Measurements from ENCODE around the gene TENM3.

The TENM3 gene

DNA sequence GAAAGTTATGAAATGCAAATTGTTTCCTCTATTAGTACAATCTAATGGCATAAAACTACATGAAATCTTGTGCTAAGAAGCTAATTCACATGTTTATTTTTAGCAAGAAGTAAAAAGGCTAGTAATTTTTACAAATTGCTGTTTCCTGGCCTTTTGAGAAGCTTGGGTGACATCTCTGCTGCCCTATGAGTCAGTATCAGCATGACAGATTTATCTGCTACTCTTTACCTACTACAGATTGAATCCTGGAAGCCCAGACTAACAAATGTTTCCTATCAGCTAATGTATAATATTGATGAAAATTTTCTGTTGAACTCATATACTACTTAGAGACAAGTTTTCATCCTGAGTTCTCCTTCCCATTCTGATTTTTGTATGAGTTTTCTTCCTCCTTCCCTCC, 441.6 kb downstream of the TENM3 start:
- no peak for DNase-seq (ENCODE audit: low read depth)

DNA sequence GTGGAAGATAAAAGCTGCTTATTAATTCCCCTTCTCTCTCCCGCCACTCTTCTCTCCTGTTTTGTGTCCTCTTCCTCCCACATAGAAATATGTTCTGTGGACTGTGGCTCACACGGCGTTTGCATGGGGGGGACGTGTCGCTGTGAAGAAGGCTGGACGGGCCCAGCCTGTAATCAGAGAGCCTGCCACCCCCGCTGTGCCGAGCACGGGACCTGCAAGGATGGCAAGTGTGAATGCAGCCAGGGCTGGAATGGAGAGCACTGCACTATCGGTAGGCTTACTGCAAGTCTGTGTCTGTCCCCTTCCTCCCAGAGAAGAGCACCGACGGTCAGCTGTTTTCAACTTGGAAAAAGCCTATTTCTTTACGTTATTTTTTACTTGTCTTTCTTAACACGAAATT, 444.9 kb downstream of the TENM3 start:
- no peak for DNase-seq (ENCODE audit: low read depth)

DNA sequence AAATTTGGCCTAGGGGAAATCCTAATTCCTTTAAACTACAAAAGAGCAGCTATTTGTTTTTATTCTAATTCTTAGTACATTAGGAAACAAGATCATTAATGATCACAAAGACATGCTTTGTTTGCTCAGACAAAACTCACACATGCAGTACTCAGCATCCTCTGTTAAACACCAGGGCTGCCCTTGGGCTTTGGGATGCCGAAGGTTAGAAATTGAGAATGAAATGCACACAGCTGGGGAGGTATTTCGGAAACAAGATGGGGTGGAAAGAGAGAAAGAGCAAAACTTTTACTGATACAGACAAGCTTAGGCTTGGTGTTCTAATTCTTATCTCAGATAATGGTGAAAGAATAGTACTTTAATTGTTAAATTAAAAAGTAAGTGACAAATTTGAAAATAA, 451.3 kb downstream of the TENM3 start:
- DNase-seq (ENCODE audit: low read depth), result no peak

- no peak for DNase-seq (ENCODE audit: low read depth)
Observed at GRCh38 chr4:182695009-182695408, 451.8 kb downstream of the TENM3 start.

- no peak for DNase-seq (ENCODE audit: low read depth)
Observed at GRCh38 chr4:182695842-182696241, 452.6 kb downstream of the TENM3 start.

- DNase-seq (ENCODE audit: low read depth), result no peak
Observed at GRCh38 chr4:182697094-182697493, 453.9 kb downstream of the TENM3 start.

- no peak for DNase-seq (ENCODE audit: low read depth)
Observed at GRCh38 chr4:182698212-182698611, 455.0 kb downstream of the TENM3 start.

DNA sequence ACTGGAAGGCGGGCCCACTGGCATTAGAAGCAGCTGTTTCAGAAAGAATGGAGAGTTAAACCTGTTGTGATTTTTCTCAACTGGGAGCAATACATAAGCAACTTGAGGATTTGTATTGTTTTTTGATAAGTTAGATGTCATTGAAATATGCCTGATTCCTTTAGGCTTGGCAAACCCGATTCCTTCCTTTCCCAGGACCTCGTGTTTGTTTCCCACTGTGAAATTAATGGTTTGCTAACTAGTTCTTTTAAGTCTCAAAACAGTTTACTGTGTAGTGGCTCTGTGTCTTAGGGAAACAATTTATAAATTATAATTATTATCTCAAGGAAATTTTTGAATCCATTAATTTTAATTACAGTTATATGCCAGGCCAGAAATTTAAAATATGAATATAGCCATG, 456.0 kb downstream of the TENM3 start:
- no peak for DNase-seq (ENCODE audit: low read depth)

- no peak for DNase-seq (ENCODE audit: low read depth)
Observed at GRCh38 chr4:182699795-182700194, 456.6 kb downstream of the TENM3 start.

GRCh38 chr4:182700362-182701160, 457.4 kb downstream of the TENM3 start:
- DNase-seq (ENCODE audit: low read depth), result no peak

DNA sequence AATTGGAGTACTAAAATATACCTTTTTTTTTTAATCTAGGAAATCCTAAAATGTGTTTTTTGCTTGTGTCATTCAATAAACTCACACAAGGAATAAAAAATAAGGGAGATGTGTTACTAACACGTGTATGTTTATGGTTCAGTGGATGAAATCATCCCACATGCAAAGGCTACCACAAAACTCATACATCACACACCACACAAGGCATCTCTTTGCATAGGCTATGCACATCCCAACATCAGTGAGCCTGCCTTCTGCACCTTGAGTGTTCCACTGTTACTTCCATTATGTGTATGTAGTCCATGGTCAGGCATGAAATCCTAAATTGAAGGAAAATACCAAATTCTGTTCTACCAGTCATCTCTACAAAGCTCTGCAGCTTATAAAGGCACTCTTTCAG, 460.9 kb downstream of the TENM3 start:
- DNase-seq (ENCODE audit: low read depth), result no peak

- DNase-seq (ENCODE audit: low read depth), result no peak
Observed at GRCh38 chr4:182704948-182705347, 461.7 kb downstream of the TENM3 start.

DNA sequence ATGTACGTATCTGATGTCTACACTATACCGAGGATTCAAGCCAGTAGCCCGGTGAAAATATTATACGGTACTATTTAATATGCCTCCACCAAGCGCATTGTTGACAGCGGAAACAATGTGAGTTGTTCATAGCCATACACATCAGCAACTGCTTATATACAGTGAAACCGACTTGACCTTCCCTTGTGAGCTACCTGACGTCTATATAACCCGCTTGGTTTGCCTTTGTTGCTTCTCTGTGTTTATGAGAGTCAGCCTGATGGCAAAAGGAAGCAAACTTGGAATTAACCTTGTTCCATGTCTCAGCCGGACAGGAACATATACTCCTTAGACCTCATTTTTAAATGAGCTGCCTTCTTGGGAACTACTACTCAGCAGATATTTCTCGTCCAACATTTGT, 462.2 kb downstream of the TENM3 start:
- no peak for DNase-seq (ENCODE audit: low read depth)

DNA sequence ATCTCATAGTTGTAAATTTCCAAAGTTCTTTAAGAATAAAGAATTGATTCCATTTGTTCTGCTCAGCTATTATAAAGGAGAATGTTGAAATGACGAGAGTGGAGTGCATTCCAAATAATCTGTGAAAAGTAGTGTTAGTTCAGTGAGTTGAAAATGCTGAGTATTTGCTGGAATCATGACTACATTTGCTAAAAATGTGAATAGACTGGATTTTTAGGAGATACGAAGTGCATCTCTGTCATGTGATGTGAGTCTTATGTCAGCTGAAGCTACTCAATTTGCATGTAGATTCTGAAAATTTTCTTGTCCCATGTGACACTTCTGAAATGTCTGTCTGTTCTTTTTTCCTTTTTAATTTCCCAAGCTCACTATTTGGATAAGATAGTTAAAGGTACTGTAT, 468.0 kb downstream of the TENM3 start:
- no peak for DNase-seq (ENCODE audit: low read depth)

- no peak for DNase-seq (ENCODE audit: low read depth)
Observed at GRCh38 chr4:182715548-182715947, 472.3 kb downstream of the TENM3 start.

GRCh38 chr4:182716192-182716591, 473.0 kb downstream of the TENM3 start:
- no peak for DNase-seq (ENCODE audit: low read depth)

GRCh38 chr4:182717788-182718583, 474.8 kb downstream of the TENM3 start:
- no peak for DNase-seq (ENCODE audit: low read depth)

DNA sequence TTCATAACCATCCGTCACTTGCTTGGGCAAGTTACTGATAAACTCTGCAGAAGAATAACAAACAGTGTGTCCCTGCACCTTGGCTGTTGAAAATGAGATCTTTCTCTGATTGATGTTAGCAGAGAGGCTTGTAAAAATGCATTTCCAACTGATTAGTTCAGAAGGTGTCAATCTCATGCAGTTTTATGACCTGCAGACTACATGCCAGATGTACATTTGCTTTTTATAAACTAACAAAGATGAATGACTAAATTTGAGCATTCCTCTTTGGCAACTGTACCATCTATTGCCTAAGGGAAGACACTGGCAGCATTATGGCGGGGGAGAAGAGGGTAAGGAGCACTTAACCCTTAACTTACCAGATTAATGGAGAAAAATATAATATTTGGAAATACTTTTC, 481.2 kb downstream of the TENM3 start:
- no peak for DNase-seq (ENCODE audit: low read depth)

DNA sequence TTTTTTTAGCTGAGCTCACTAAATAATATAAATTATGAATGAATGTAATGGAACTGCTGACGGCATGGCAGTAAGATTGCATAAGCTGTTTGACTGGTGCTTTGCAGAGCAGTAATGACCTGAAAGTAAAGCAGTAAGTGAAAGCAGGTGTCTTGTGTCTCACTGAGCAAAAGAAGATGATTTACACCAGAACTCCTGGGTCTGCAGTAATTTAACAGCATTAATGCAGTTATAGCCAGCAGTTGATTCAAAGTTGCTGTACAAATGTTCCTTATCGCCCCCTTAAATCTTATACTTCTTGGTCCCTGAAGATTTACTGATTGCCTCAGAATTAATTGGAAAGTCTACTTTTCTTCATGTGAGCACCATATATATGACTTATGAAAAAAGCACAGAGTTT, 486.3 kb downstream of the TENM3 start:
- no peak for DNase-seq (ENCODE audit: low read depth)

DNA sequence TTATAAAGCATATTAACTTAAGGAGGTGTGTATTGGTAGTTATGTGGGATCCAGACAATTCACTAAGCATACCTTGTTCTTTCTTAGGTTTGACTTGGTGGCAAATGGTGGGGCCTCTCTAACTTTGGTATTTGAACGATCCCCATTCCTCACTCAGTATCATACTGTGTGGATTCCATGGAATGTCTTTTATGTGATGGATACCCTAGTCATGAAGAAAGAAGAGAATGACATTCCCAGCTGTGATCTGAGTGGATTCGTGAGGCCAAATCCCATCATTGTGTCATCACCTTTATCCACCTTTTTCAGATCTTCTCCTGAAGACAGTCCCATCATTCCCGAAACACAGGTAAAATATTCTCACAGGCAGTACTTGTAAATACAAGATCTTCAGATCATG, 487.6 kb downstream of the TENM3 start:
- DNase-seq (ENCODE audit: low read depth), result no peak

GRCh38 chr4:182736207-182736606, 493.0 kb downstream of the TENM3 start:
- DNase-seq (ENCODE audit: low read depth), result no peak

GRCh38 chr4:182738283-182739047, 495.3 kb downstream of the TENM3 start:
- no peak for DNase-seq (ENCODE audit: low read depth)

GRCh38 chr4:182740256-182740655, 497.1 kb downstream of the TENM3 start:
- no peak for DNase-seq (ENCODE audit: low read depth)

All from T follicular helper cell (primary cell).